HK-2 (cell line): ENCODE data around the gene DBN1.
"Not testable (repeated sequence)": the region's sequence is repeated elsewhere in the genome, so short reads cannot be mapped to it uniquely, and the experiment has no call there.

Experiments used
- DNase-seq: peaks from one replicate; pipeline ENCODE4 v3.0.0-alpha.2; 2018; ENCODE audit not compliant: unreplicated experiment

DBN1 gene

GRCh38 chr5:177491429-177491945, 18.1 kb upstream of the DBN1 start:
- DNase-seq = no peak

- no peak for DNase-seq
Measured at GRCh38 chr5:177490992-177491391, 17.6 kb upstream of the DBN1 start.

- DNase-seq = no peak
Measured at GRCh38 chr5:177490311-177490991, 17.0 kb upstream of the DBN1 start.

- DNase-seq = no peak
Measured at GRCh38 chr5:177489119-177489716, 15.8 kb upstream of the DBN1 start.

DNA sequence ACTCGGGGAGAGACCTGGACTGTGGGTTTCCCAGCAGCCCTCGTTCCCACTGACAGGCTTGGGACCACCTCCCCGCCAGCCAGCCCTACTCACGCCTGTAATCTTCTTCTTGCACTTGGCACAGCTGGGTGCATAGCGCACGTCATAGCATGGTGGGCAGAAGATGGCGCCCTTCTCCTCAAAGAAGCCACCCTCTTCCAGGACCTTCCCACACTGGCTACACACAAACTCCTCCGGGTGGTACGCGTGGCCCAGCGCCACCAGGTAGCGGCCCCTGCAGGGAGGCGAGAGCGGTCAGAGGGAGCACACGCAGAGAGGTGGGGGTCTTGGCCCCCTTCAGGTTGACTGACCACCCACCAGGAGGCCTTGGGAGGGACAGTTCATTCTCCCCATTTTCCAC, 14.5 kb upstream of the DBN1 start:
- no peak for DNase-seq

DNA sequence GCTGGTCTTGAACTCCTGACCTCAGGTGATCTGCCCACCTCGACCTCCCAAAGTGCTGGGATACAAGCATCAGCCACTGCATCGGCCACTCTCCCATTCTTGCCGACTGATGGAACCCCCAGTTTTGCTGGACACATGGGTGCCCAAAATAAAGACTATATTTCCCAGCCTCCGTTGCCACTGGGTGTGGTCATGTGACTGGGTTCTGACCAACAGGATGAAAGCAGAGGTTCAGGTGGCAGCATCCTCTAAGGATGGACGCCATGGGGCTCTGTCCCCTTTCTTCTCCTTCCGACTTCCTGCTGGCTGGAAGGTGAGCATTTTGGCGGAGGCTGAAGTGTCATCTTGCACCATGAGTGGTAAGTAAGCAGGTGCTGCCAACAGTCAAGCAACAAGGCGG, 13.7 kb upstream of the DBN1 start:
- no peak for DNase-seq

DNA sequence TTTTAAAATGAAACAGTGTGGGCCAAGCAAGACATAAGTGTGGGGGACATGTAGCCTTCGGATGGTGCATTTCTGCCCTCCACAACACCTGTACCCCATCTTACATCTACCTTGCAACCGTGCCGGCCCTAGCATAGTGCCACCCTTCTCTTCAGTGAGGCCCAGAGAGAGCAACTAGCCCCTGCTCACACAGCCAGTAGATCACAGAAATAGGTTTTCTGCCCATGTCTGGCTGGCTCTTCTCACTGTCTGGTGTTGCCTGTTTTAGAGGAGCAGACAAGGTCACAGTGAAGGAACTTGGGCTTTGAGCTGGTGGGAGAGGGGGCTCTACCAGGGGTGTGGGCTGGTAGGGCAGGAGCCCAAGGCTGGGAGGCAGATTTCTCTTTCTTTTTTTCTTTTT, 12.8 kb upstream of the DBN1 start:
- DNase-seq = no peak

DNA sequence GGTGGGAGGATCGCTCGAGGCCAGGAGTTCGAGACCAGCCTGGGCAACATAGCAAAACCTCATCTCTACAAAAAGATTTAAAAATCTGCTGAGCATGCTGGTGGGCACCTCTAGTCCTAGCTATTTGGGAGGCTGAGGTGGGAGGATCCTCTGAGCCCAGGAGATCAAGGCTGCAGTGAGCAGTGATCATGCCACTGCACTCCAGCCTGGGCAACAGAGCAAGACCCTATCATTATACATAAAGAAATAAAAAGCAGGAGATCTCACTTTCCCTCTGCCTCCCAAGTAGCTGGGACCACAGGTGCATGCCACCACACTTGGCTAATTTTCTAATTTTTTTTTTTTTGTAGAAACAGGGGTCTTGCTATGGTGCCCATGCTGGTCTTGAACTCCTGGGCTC, 12.3 kb upstream of the DBN1 start:
- not testable (repeated sequence) for DNase-seq

DNA sequence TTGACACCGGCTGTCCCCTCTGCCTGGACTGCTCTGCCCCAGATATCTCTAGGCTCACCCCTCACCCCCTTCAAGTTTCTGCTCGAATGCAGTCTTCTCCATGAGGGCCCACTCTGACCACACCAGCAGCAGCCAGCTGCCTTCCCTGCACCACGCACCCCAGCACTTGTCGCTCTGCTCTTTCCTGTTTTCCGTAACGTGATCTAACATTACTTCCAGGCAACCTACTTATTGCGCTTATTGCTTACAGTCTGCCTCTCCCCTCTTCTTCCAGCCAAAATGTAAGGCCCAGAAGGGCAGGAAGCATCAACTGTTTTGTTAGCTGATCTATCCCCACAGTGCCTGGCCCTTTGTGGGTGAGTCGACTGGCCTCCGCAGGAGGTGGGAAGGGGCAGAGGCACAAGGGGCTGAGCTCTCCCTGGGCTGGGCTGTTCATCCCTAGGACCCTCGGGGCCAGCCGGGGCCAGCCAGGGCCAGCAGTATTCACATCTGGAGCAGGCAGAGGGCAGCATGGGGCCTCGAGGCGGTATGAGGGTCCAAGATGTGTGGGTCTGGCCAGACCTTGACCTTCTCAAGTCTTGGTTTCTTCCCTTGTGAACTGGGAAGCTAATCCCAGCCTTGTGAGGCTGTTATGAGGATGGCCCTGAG, 11.6 kb upstream of the DBN1 start:
- DNase-seq = no peak

- DNase-seq = no peak
Measured at GRCh38 chr5:177483994-177484901, 10.8 kb upstream of the DBN1 start.

DNA sequence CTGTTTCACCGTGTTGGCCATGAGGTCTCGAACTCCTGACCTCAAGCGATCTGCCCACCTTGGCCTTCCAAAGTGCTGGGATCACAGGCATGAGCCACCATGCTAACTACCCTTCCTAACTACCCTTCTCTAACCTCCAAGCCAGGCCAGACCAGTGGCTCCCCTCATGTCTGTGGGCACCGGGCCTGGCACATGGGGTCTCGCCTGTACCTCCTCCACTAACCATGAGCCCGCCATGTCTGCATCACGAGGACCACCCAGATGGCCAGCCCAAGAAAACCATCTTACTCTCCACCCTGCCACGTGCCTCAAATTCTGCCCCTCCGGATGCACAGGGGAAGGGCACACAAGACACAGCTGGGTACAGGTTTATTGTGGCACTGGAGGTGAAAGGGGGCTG, 9.6 kb upstream of the DBN1 start:
- no peak for DNase-seq

DNA sequence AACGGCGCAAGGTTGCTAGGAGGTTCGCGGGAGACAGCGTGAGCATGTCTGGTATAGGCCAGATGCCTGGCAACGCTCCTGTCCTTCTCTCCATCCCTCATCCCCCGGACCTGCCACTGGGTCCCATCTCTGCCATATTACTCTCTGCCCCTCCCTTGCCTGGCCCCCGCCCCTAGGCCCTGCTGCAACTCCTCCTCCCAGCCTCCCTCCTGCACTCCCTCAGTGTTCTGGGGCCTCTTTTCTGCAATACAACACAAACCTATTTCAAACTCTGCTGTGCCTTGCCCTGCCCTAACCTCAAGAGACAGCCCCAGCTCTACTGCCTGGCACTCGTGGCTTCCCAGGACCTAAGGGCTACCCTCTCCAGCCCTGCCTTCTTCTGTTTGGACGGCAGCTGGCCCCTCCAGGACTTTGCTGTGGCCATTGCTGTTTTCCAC, 8.9 kb upstream of the DBN1 start:
- DNase-seq = peak; percentile 35

- peak; percentile 66 for DNase-seq
Measured at GRCh38 chr5:177479774-177480173, 6.3 kb upstream of the DBN1 start.

- DNase-seq = peak; percentile 49
Measured at GRCh38 chr5:177478711-177479646, 5.5 kb upstream of the DBN1 start.

- DNase-seq = no peak
Measured at GRCh38 chr5:177477701-177478477, 4.5 kb upstream of the DBN1 start.

DNA sequence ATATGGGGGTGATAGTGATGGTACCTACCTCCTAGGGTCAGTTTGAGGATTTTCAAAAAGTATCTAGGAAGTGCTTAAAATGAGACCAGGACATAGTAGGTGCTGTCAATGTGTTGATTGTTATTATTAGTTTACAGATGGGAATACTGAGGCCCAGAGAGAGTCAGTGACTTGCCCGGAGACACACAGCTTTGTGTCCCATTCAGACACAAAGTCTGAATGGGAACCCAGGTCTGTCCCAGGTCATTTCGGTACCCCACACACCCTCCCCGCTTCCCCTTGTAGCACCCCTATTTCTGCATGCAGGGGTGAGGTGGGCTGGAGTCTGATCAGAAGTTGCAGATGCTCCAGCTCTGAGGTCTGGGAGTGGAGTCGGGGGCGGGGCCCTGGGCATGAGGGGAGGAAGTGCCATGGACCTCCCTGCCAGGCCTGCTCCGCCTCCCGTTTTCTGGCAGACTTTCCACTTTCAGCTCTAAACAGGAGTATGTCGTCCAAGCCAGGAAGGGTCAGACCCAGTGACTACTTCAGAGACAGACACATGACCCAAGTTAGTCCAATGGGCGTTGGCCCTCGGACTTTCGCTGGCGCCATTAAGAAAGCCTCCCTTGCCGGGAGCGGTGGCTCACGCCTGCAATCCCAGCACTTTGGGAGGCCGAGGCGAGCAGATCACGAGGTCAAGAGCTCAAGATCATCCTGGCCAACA, 3.2 kb upstream of the DBN1 start:
- no peak for DNase-seq

DNA sequence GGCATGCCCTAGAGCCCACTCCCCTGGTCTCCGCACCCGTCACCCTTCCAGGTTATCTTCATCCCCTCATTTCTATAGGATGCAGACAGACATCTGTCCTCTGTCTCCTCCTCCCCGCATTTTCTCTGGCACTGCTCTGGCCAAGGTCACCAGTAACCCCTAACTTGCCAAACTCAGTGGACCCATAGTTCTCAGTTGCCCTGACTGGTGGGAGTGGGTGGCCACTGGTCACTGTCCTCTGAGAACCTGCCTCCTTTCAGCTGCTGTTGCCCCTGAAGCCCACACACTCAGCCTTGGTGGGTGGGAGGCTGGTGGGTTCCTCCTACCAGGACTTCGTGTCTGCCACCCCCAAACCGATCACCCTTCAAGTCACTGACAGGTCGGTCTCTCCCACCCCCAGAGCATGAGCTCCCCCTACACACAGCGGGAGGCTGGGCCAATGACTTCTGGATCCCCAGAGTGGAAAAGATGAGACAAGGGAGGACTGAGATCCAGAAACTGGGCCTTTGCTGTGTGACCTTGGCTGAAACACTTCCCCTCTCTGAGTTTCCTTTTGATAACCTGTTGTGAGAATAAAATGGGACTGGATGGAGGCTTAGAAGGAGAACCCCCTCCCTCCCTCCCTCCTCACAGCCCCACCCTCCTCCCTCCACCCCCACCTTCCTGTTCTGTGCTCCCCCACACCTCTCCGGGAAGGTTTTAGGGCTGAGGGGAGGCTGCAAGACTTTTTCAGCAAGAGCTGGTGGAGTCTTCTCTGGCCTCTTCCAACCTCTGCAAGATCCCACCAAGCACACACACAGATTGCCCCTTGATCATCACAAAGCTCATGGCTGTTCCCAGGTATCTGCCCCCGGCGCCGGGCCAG, 2.4 kb upstream of the DBN1 start:
- no peak for DNase-seq

DNA sequence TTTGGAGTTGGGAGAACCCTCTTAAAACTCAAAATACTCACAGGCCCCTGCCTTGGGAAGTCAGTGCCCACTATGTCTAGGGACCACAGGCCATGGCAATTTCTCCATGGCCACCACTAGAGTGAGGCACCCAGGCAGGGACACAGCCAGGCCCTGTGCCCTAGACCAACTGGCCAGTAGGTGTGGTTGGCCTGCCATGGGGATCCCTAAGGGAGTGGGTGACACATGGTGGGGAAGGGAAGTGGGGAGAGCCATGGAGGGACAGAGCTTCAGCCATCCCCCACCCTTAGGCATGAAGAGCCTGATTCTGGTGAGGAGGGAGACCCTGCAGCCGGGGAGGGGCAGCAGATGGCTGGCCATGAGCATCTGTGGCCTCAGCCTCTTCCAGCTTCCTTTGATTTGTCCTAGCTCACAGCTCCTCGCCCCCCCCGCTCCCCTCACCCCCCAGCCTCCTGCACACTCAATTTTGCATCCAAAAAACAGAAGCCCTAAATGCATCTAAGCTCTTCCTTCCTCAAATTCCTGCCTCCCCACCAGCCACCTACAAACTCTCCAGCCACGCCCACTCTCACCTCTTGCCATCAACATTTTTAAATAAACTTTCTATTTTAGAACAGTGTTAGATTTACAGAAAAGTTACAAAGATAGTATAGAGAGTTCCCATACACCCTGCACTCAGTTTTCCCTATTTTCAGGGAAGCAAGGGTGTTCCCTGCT, 1.6 kb upstream of the DBN1 start:
- no peak for DNase-seq
